Hematopoietic multipotent progenitor cell (in vitro differentiated cells): ENCODE data around the gene CD44. TPM values are rescaled to one million over a fixed set of nuclear protein-coding genes. Genes with fewer than 3 reads are reported as not detected.

ENCODE experiments used
- DNase-seq, 3 donors: peaks; one replicate each; pipeline ENCODE4 v3.0.0-alpha.2; 2011 to 2015; ENCODE audit warnings: low read depth in 2 of 3, low spot score in 2 of 3
- total RNA-seq: library from RNA; depleted of rRNA; stranded (reverse); fragments of >200 nt; gene quantifications from one replicate; pipeline ENCODE4 v1.2.3, GENCODE V29; 2012

Gene CD44
- total RNA-seq, 1 donor = 616 TPM

GRCh38 chr11:35136311-35136710 is 2.7 kb upstream of the CD44 start:
- no peak for DNase-seq

GRCh38 chr11:35138058-35138457 is 913 bp upstream of the CD44 start:
- DNase-seq = no peak

- DNase-seq = no peak
These were observed 397 bp upstream of the CD44 start for GRCh38 chr11:35138606-35138942.

GRCh38 chr11:35139722-35140282 is 831 bp downstream of the CD44 start:
- no peak for DNase-seq

DNA sequence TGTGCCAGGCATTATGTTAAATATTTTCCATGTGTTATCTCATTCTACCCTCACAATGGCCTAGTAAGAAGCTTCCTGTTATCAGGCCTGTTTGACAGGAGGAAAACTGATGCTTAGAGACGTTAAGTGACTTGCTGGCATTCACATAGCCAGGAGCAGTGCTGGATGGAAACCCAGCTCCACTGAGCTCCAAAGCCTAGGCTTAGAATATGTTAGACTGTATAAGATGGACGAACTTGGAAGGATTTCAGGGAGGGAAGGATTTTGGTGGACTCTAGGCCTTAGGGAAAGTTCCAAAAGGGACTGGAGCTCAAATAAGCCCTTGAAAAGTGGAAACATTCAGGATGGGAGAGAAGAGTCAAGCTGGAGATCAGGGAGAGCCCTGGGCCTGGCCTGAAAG is 2.1 kb downstream of the CD44 start:
- no peak for DNase-seq

DNA sequence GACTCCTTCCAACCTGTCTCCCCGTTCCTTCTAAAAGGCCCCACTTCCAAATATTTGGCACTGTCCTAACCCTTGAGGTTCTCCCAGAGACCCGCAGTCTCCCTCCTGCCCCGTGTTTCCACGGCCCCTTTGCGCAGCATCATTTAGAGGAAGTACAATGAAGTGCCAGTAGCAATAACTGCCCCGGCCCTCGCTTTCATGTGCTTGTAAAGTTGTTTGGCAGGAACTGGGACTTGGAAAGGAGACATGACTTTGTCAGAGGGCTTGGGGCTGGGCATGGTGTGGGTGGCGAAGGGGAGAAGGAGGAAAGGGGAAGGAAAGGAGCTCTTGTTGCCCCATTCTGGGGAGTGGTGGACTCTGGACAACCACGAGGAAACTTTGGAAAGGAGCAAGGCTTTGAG is 2.6 kb downstream of the CD44 start:
- peak in 1 of 3 donors; percentile 65 for DNase-seq

- DNase-seq = no peak
These were observed 3.6 kb downstream of the CD44 start for GRCh38 chr11:35142481-35143075.

DNA sequence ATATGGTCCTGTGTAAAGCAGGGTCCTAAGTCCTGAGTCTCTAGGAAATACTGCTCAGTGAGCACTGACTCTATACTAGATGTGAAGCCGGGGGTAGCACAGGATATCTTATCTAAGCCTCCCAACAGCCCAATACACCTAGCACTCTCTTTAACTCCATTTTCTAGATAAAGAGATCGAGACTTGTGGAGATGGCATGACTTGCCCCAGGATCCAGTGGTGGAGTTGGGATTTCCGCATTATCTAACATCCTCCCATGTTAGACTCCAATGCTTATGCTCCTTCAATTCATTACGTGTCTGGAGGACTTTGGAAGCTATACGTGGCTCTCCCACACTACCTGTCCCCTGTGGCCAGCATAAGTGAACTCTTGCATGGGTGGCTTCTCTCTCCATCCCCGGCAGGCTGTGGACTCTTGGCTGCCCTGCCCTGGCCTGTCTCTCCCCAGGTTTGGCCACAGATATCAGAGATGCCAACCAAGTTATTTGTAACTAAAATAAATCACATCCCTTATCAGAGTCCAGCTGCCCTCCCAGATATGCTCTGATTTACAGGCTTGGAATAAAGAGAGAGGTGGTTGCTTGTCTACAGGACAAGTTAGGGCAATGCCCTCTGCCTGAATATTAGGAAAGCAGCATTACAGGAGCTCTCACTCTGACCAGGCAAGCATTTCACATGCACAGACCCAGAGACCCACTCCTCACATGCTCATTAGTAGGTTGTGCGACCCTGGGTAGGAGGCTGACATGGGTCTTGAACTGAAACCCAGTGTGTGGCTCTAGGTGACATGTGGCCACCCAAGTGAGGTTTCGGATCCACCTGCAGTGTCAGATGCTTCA is 4.5 kb downstream of the CD44 start:
- DNase-seq = no peak

DNA sequence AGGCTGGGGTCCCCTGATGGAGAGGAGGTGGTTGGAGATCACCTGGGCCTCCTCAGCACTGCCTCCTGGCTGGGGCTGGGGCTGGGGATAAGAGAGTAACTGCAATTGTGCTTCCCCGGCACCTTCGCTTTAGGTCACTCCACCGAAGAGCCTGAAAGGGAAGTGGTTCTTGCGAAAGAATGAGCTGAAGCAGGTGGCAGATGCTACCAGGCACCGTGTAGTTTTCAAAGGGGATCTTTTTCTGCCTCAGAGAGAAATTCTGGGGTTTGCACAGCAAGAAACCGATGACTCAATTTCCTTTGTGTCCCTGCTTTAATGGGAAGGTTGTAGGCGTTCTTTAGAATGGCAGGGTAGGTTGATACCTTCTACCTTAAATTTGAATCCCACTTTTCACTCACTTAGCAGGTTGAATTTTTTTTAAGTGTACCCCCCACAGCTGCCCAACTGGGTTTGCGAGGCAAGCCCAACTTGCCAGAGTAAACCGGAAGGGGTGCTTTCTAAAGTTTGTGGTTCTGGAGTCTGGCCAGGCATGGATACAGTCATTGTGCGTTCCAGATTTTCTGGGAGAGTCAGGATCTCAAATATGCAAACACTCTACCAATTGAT is 5.3 kb downstream of the CD44 start:
- DNase-seq = peak in 2 of 3 donors; percentile 81 to 85

- no peak for DNase-seq
These were observed 5.8 kb downstream of the CD44 start for GRCh38 chr11:35144806-35145205.

GRCh38 chr11:35145271-35145670 is 6.3 kb downstream of the CD44 start:
- peak in 1 of 3 donors; percentile 33 for DNase-seq

DNA sequence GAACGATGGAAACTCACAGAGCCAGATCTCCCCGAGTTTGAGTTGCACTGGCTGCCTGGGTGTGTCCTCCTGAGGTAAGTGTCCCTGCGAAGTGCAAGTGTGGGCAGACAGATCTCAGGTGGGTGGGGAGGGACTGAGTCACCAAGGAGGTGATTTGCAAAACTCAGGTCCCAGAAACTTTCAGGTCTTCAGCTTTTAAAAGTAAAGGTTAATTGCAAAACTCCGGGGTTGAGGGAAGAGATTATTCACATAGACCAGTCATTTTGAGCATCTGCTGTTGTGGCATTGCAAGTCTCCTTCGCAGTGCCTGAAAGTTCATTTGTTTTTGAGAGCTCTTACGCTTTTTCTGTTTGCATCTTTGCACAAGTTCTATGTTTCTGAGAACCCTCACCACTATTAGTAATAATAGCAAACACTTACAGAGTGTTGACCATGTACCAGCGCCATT is 7.1 kb downstream of the CD44 start:
- no peak for DNase-seq

- no peak for DNase-seq
These were observed 7.7 kb downstream of the CD44 start for GRCh38 chr11:35146711-35147110.

- no peak for DNase-seq
These were observed 8.3 kb downstream of the CD44 start for GRCh38 chr11:35147235-35147634.

DNA sequence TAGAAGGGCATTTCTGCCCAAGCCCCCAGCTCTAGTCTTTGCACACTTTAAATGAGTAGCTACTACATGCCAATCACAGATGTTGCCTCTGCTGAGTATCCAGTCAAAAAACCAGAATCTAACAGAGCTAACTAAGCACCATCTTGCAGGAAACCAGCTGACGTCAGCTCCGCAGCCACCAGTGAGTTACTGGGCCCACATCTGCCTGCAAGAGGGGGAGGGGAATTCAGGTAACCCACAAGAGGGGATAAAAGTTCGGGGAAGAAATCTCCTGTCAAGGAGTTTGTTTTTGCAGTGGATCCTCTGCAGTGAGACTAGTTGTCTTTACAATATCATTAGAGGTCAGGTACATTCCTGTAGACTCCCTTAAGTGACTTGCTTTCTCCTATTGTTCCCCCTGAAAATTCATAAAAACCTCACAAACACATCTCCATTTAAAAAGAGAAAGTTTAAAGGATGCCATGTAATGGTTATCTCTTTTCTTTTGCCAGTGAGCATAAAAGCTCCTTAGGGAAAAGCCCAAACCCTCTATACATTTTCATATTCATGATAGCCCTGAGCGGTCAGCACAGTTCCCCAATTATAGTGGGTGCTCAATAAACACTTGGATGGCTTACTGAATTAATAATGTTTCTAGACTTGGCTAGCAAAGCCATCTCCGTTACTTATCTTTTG is 9.3 kb downstream of the CD44 start:
- DNase-seq = no peak

- no peak for DNase-seq
These were observed 11.5 kb downstream of the CD44 start for GRCh38 chr11:35150454-35150853.

- DNase-seq = no peak
These were observed 12.3 kb downstream of the CD44 start for GRCh38 chr11:35151241-35151640.

GRCh38 chr11:35151683-35152280 is 12.8 kb downstream of the CD44 start:
- DNase-seq = no peak

GRCh38 chr11:35152575-35152974 is 13.6 kb downstream of the CD44 start:
- DNase-seq = no peak

GRCh38 chr11:35153280-35153679 is 14.3 kb downstream of the CD44 start:
- no peak for DNase-seq

GRCh38 chr11:35154952-35155351 is 16.0 kb downstream of the CD44 start:
- DNase-seq = no peak
